HepG2 (cell line): ENCODE data around the gene SUCLG2. TPM values are rescaled to one million over a fixed set of nuclear protein-coding genes. Genes with fewer than 3 reads are reported as not detected.

Source experiments
- ATAC-seq: fragments of 200-7000 bp; cut with Tn5 transposase; 3 replicates; pipeline ENCODE4 v1.9.1; 2020; ENCODE audit warnings: mild to moderate bottlenecking, moderate library complexity
- BruUV-seq: library from RNA; stranded (reverse); fragments of 400-500 nt; replicated peaks from 2 replicates; lab custom pipeline; 2021; lab: Mats Ljungman, UMichigan
- CTCF ChIA-PET: fragments of 300-600 bp; formaldehyde crosslinking; extraction: SDS; loops from one replicate; lab custom pipeline; 2021; ENCODE audit warnings: low total read pairs, inconsistent platforms, low intra/inter-chr PET ratio; lab: Yijun Ruan, JAX
- POLR2A ChIA-PET: fragments of 350-600 bp; sonication (Branson Sonifier 250); formaldehyde crosslinking; loops from one replicate; lab custom pipeline; 2020; ENCODE audit warnings: antibody characterized with exemption, inconsistent platforms; lab: Yijun Ruan, JAX
- DNase-seq: peaks from one replicate; pipeline ENCODE4 v3.0.0-alpha.2; 2015; ENCODE audit warnings: low spot score
- FAIRE-seq: peaks from 3 replicates; lab custom pipeline; 2011; peaks lifted over from hg19 to GRCh38; lab: Jason Lieb, UNC
- H2AFZ ChIP-seq: one replicate; pipeline ENCODE4 v1.6.1; 2011; ENCODE audit warnings: low read length, inconsistent platforms
- H3K27ac ChIP-seq: fragments of 300-600 bp; 3 replicates; pipeline ENCODE4 v1.8.0; 2011; ENCODE audit warnings: mixed run types, mild to moderate bottlenecking, mixed read lengths, low read length, inconsistent platforms; ENCODE audit not compliant: insufficient read depth; ENCODE audit errors: extremely low read length
- H3K27me3 ChIP-seq, 2 experiments: fragments of 200-600 bp in 1 of 2; 2 replicates in 1 of 2; 3 replicates in 1 of 2; pipeline versions ENCODE4 v1.6.0 to v1.8.0; 2011; ENCODE audit warnings: low read length in 2 of 2, mild to moderate bottlenecking in 2 of 2, moderate library complexity in 2 of 2, inconsistent platforms in 1 of 2; ENCODE audit not compliant: insufficient read depth in 2 of 2, control insufficient read depth in 1 of 2
- H3K36me3 ChIP-seq, 2 experiments: fragments of 200-600 bp in 1 of 2; replicated peaks in 1 of 2; 2 replicates in 1 of 2; 3 replicates in 1 of 2; pipeline versions ENCODE4 v1.5.1 to v1.8.0; 2011; ENCODE audit warnings: low read length in 2 of 2, inconsistent platforms in 1 of 2; ENCODE audit not compliant: insufficient read depth in 2 of 2, control insufficient read depth in 1 of 2
- H3K4me1 ChIP-seq: 2 replicates; pipeline ENCODE4 v1.5.1; 2012; ENCODE audit warnings: low read length, inconsistent platforms; ENCODE audit not compliant: insufficient read depth
- H3K4me2 ChIP-seq: 2 replicates; pipeline ENCODE4 v1.6.0; 2011; ENCODE audit warnings: low read depth, low read length, inconsistent platforms
- H3K4me3 ChIP-seq, 3 experiments: fragments of 200-600 bp in 1 of 3; sonication (generic), shearing (Covaris generic) in 1 of 3; replicated peaks in 1 of 3; 2 replicates each; pipeline ENCODE4 v1.5.1; 2011 to 2016; ENCODE audit warnings: low read length in 3 of 3, inconsistent platforms in 2 of 3, low read depth in 2 of 3, mild to moderate bottlenecking in 2 of 3, control low read depth in 1 of 3, mixed read lengths in 1 of 3; ENCODE audit not compliant: insufficient read depth in 1 of 3
- H3K79me2 ChIP-seq: one replicate; pipeline ENCODE4 v1.6.1; 2011; ENCODE audit warnings: low read length, inconsistent platforms; ENCODE audit not compliant: insufficient read depth
- H3K9ac ChIP-seq: 2 replicates; pipeline ENCODE4 v1.6.0; 2011; ENCODE audit warnings: mild to moderate bottlenecking, low read depth, low read length, inconsistent platforms; ENCODE audit not compliant: insufficient read depth
- H3K9me3 ChIP-seq: 2 replicates; pipeline ENCODE4 v1.5.1; 2012; ENCODE audit warnings: mild to moderate bottlenecking, low read length
- H4K20me1 ChIP-seq: 2 replicates; pipeline ENCODE4 v1.6.0; 2011; ENCODE audit warnings: inconsistent platforms, mild to moderate bottlenecking, low read length, moderate library complexity; ENCODE audit not compliant: insufficient read depth
- AKNA ChIP-seq: sonication (generic); formaldehyde crosslinking; IDR thresholded peaks from 2 replicates; pipeline ENCODE4 v1.4.0; 2020; ENCODE audit warnings: missing genetic modification reagents, borderline replicate concordance
- RXRB ChIP-seq: IDR thresholded peaks from 2 replicates; pipeline ENCODE4 v1.6.1; 2016; ENCODE audit warnings: borderline replicate concordance, missing genetic modification reagents, missing compliant biosample characterization
- ZNF20 ChIP-seq: sonication (generic); formaldehyde crosslinking; IDR thresholded peaks from 2 replicates; pipeline ENCODE4 v1.4.0; 2020; ENCODE audit warnings: mild to moderate bottlenecking, moderate library complexity, missing genetic modification reagents
- WGBS: methylation state at CpG from one replicate; pipeline ENCODE4 v1.1.6; 2017; ENCODE audit warnings: low lambda C conversion rate; 5-methylcytosine and 5-hydroxymethylcytosine counted together
- in situ Hi-C: cut with HindIII; loops from 2 replicates; pipeline ENCODE4 v1.10.0; 2017; ENCODE audit warnings: low pct_unique_long_range_greater_than_20kb; ENCODE audit not compliant: extremely low pct_ligation_motif_present
- intact Hi-C: fragments of 100-400 bp; cut with micrococcal nuclease; formaldehyde crosslinking; loops from one replicate; pipeline ENCODE4 v1.10.0; 2022; ENCODE audit not compliant: unreplicated experiment
- polyA plus RNA-seq, 8 experiments: library from polyadenylated mRNA; depleted of rRNA in 3 of 8; stranded (reverse) in 7 of 8; unstranded in 1 of 8; fragments of >200 nt; fragmentation: Illumina TruSeq in 4 of 8; extraction: Trizol in 4 of 8; gene quantifications; 2 replicates each; pipeline versions ENCODE4 v1.2.1 to v1.2.3, GENCODE V29; 2011 to 2016; ENCODE audit warnings: low read depth in 4 of 8, missing spikeins in 1 of 8, mixed read lengths in 1 of 8; ENCODE audit not compliant: insufficient read depth in 1 of 8
- total RNA-seq, 5 experiments: library from RNA; depleted of rRNA; stranded (reverse); fragments of >200 nt; fragmentation: Illumina TruSeq; extraction: Trizol; gene quantifications; 2 replicates each; pipeline ENCODE4 v1.2.3, GENCODE V29; 2016; ENCODE audit warnings: low read depth in 1 of 5
- TF ChIP-seq, protein P1 (sequence below): sonication (generic); formaldehyde crosslinking; IDR thresholded peaks from 2 replicates; pipeline ENCODE4 v1.4.0; 2020; ENCODE audit warnings: missing genetic modification reagents

Gene SUCLG2
- total and polyA plus RNA-seq, 2 of the 13 experiments (the other 11 are each of a cell fraction or from before 2014, with no cell fraction given) = 21.4 to 64.9 TPM

DNA sequence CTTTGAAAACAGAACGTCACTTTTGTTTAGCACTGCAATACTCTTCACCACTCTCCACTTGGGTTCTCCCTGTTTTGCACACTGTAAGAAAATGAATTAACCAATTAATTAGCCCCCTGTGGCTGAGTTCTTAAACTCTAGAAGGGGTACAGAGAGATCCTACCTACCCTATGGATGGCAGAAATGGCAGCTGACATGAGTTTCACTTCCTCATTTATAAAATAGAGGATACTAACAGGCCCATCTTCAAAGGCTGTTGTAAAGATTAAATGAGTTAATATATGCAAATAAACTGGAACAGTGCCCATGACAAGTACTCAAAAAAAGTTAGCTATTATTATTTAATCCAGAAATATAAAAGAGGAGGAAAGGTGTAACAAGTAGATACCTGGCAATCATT lies 36.9 kb downstream of the SUCLG2 start:
- CTCF ChIA-PET = no interaction called here
- no peaks in the 10 kb centered on the region for H3K4me1 ChIP-seq
- ATAC-seq = no peak
- intact Hi-C loops (no loop called here), in situ Hi-C loops (no loop called here)
- no peaks in the 10 kb centered on the region for H3K27me3 ChIP-seq
- POLR2A ChIA-PET = no interaction called here
- no peak overlapping the region for H3K4me3 ChIP-seq
- H2AFZ ChIP-seq = no peak overlapping the region
- no peak overlapping the region for H3K9ac ChIP-seq
- H3K9me3 ChIP-seq = no peaks in the 10 kb centered on the region
- no peaks in the 10 kb centered on the region for H4K20me1 ChIP-seq
- DNase-seq = no peak
- no peak overlapping the region for H3K4me2 ChIP-seq
- peaks cover 2 to 18% of the 10 kb centered on the region in 2 experiments; a peak in 3 of 5 replicates for H3K36me3 ChIP-seq
- no peak overlapping the region for H3K27ac ChIP-seq
- FAIRE-seq = no peak
- H3K79me2 ChIP-seq = no peaks in the 10 kb centered on the region
- BruUV-seq = no TSS peak
- TF ChIP-seq, protein P1, sequence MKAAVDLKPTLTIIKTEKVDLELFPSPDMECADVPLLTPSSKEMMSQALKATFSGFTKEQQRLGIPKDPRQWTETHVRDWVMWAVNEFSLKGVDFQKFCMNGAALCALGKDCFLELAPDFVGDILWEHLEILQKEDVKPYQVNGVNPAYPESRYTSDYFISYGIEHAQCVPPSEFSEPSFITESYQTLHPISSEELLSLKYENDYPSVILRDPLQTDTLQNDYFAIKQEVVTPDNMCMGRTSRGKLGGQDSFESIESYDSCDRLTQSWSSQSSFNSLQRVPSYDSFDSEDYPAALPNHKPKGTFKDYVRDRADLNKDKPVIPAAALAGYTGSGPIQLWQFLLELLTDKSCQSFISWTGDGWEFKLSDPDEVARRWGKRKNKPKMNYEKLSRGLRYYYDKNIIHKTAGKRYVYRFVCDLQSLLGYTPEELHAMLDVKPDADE (CRISPR knock-in tag) = no peak
- no peak for TF ChIP-seq AKNA (CRISPR knock-in tag)
- no peak for TF ChIP-seq ZNF20 (CRISPR knock-in tag)
- no peak for TF ChIP-seq RXRB
- 100% methylated on average over 1 of the region's 1 CpG for WGBS
